T-helper 2 cell treated with Interferon-gamma antibody and Interleukin-4, amounts not matched to agents 5 μg/mL and 100 μg/mL, for 36 hours (primary cell): ENCODE data around the gene MAP3K19.

Experiments
- DNase-seq: peaks from one replicate; pipeline ENCODE4 v3.0.0; 2021; ENCODE audit warnings: low spot score
- H3K27ac Mint-ChIP-seq: one replicate; pipeline ENCODE4 v1.8.0; 2021; ENCODE audit warnings: mild to moderate bottlenecking, mixed read lengths
- H3K27me3 Mint-ChIP-seq: one replicate; pipeline ENCODE4 v1.8.0; 2021; ENCODE audit warnings: low read depth, mixed read lengths
- H3K36me3 Mint-ChIP-seq: one replicate; pipeline ENCODE4 v1.8.0; 2021; ENCODE audit warnings: low read depth, mixed read lengths
- H3K4me1 Mint-ChIP-seq: one replicate; pipeline ENCODE4 v1.8.0; 2021; ENCODE audit warnings: low read depth, mixed read lengths
- H3K4me3 Mint-ChIP-seq: one replicate; pipeline ENCODE4 v1.8.0; 2022; ENCODE audit warnings: mild to moderate bottlenecking, moderate library complexity, mixed read lengths
- H3K9me3 Mint-ChIP-seq: one replicate; pipeline ENCODE4 v1.8.0; 2021; ENCODE audit warnings: mixed read lengths

Gene MAP3K19

GRCh38 chr2:134949981-134950708 is 97.1 kb downstream of the MAP3K19 start:
- H3K27ac Mint-ChIP-seq: peak overlapping the region; percentile 70
- DNase-seq: no peak
- no peaks in the 10 kb centered on the region for H3K9me3 Mint-ChIP-seq
- no peaks in the 10 kb centered on the region for H3K27me3 Mint-ChIP-seq
- peaks cover 19% of the 10 kb centered on the region for H3K4me1 Mint-ChIP-seq
- H3K36me3 Mint-ChIP-seq: peaks cover 67% of the 10 kb centered on the region
- no peak overlapping the region for H3K4me3 Mint-ChIP-seq

- DNase-seq: no peak
- H3K9me3 Mint-ChIP-seq: no peaks in the 10 kb centered on the region
- H3K27ac Mint-ChIP-seq: no peak overlapping the region
- H3K36me3 Mint-ChIP-seq: peaks cover 59% of the 10 kb centered on the region
- no peak overlapping the region for H3K4me3 Mint-ChIP-seq
- H3K4me1 Mint-ChIP-seq: peaks cover 24% of the 10 kb centered on the region
- H3K27me3 Mint-ChIP-seq: no peaks in the 10 kb centered on the region
Observed at GRCh38 chr2:134946073-134946472, 101.2 kb downstream of the MAP3K19 start.

GRCh38 chr2:134944975-134945374 is 102.3 kb downstream of the MAP3K19 start:
- Mint-ChIP-seq H3K4me1 (peaks cover 18% of the 10 kb centered on the region), H3K27ac (no peak overlapping the region), H3K36me3 (peaks cover 59% of the 10 kb centered on the region), H3K27me3 (no peaks in the 10 kb centered on the region), H3K4me3 (no peak overlapping the region), H3K9me3 (no peaks in the 10 kb centered on the region)
- DNase-seq: no peak

- Mint-ChIP-seq H3K36me3 (peaks cover 59% of the 10 kb centered on the region), H3K9me3 (no peaks in the 10 kb centered on the region), H3K4me3 (no peak overlapping the region), H3K27ac (peak overlapping the region; percentile 49), H3K4me1 (peaks cover 17% of the 10 kb centered on the region), H3K27me3 (no peaks in the 10 kb centered on the region)
- no peak for DNase-seq
Observed at GRCh38 chr2:134943540-134943939, 103.7 kb downstream of the MAP3K19 start.

- Mint-ChIP-seq H3K4me1 (peaks cover 28% of the 10 kb centered on the region), H3K9me3 (no peaks in the 10 kb centered on the region), H3K36me3 (peaks cover 41% of the 10 kb centered on the region), H3K27ac (no peak overlapping the region), H3K27me3 (no peaks in the 10 kb centered on the region), H3K4me3 (no peak overlapping the region)
- DNase-seq: no peak
Observed at GRCh38 chr2:134936691-134937090, 110.6 kb downstream of the MAP3K19 start.

GRCh38 chr2:134934641-134935040 is 112.6 kb downstream of the MAP3K19 start:
- H3K4me1 Mint-ChIP-seq: peaks cover 32% of the 10 kb centered on the region

GRCh38 chr2:134934150-134934549 is 113.1 kb downstream of the MAP3K19 start:
- no peak overlapping the region for H3K27ac Mint-ChIP-seq
- H3K4me3 Mint-ChIP-seq: no peak overlapping the region
- DNase-seq: no peak
- H3K36me3 Mint-ChIP-seq: peaks cover 35% of the 10 kb centered on the region
- H3K9me3 Mint-ChIP-seq: no peaks in the 10 kb centered on the region
- no peaks in the 10 kb centered on the region for H3K27me3 Mint-ChIP-seq
- H3K4me1 Mint-ChIP-seq: peaks cover 32% of the 10 kb centered on the region

More at GRCh38 chr2:134934641-134935040, 112.6 kb downstream of the MAP3K19 start:
- no peaks in the 10 kb centered on the region for H3K27me3 Mint-ChIP-seq
- H3K4me3 Mint-ChIP-seq: no peak overlapping the region
- no peaks in the 10 kb centered on the region for H3K9me3 Mint-ChIP-seq
- no peak overlapping the region for H3K27ac Mint-ChIP-seq
- no peak for DNase-seq
- peaks cover 38% of the 10 kb centered on the region for H3K36me3 Mint-ChIP-seq

- Mint-ChIP-seq H3K27me3 (no peaks in the 10 kb centered on the region), H3K4me1 (peaks cover 32% of the 10 kb centered on the region), H3K9me3 (no peaks in the 10 kb centered on the region), H3K27ac (no peak overlapping the region), H3K4me3 (no peak overlapping the region), H3K36me3 (peaks cover 34% of the 10 kb centered on the region)
- no peak for DNase-seq
Observed at GRCh38 chr2:134933732-134934131, 113.5 kb downstream of the MAP3K19 start.

- no peak overlapping the region for H3K27ac Mint-ChIP-seq
- no peak for DNase-seq
- peaks cover 31% of the 10 kb centered on the region for H3K4me1 Mint-ChIP-seq
- no peak overlapping the region for H3K4me3 Mint-ChIP-seq
- H3K27me3 Mint-ChIP-seq: no peaks in the 10 kb centered on the region
- peaks cover 29% of the 10 kb centered on the region for H3K36me3 Mint-ChIP-seq
- no peaks in the 10 kb centered on the region for H3K9me3 Mint-ChIP-seq
Observed at GRCh38 chr2:134932864-134933526, 114.3 kb downstream of the MAP3K19 start.

GRCh38 chr2:134927195-134927594 is 120.1 kb downstream of the MAP3K19 start:
- Mint-ChIP-seq H3K27ac (no peak overlapping the region), H3K27me3 (no peaks in the 10 kb centered on the region), H3K36me3 (peaks cover 39% of the 10 kb centered on the region), H3K4me1 (peaks cover 32% of the 10 kb centered on the region), H3K9me3 (no peaks in the 10 kb centered on the region), H3K4me3 (no peak overlapping the region)
- no peak for DNase-seq

GRCh38 chr2:134926231-134926931 is 120.9 kb downstream of the MAP3K19 start:
- no peak for DNase-seq
- peaks cover 37% of the 10 kb centered on the region for H3K36me3 Mint-ChIP-seq
- H3K27me3 Mint-ChIP-seq: no peaks in the 10 kb centered on the region
- no peak overlapping the region for H3K27ac Mint-ChIP-seq
- peaks cover 33% of the 10 kb centered on the region for H3K4me1 Mint-ChIP-seq
- no peaks in the 10 kb centered on the region for H3K9me3 Mint-ChIP-seq
- H3K4me3 Mint-ChIP-seq: no peak overlapping the region

- Mint-ChIP-seq H3K4me1 (peaks cover 33% of the 10 kb centered on the region), H3K9me3 (no peaks in the 10 kb centered on the region), H3K36me3 (peaks cover 33% of the 10 kb centered on the region), H3K27ac (no peak overlapping the region), H3K4me3 (no peak overlapping the region), H3K27me3 (no peaks in the 10 kb centered on the region)
- DNase-seq: no peak
Observed at GRCh38 chr2:134924912-134925311, 122.3 kb downstream of the MAP3K19 start.

GRCh38 chr2:134919341-134920210 is 127.7 kb downstream of the MAP3K19 start:
- DNase-seq: peak; percentile 60
- Mint-ChIP-seq H3K4me3 (peak overlapping the region; percentile 97), H3K9me3 (peaks cover 2% of the 10 kb centered on the region), H3K27ac (peak overlapping the region; percentile 98), H3K4me1 (peaks cover 22% of the 10 kb centered on the region), H3K36me3 (peaks cover 35% of the 10 kb centered on the region), H3K27me3 (peaks cover 6% of the 10 kb centered on the region)
